GM12878 (cell line): ENCODE results near the gene PXMP4. TPM values are rescaled to one million over a fixed set of nuclear protein-coding genes. Genes with fewer than 3 reads are reported as not detected.
A peak's percentile ranks its signal among the peaks of the same experiment; 100 is the strongest.

Experiments
- ATAC-seq: fragments of 200-7000 bp; cut with Tn5 transposase; 3 replicates; pipeline ENCODE4 v1.9.1; 2020; ENCODE audit warnings: mild to moderate bottlenecking, moderate library complexity
- BruUV-seq: library from RNA; stranded (reverse); fragments of 400-500 nt; replicated peaks from 2 replicates; lab custom pipeline; 2021; lab: Mats Ljungman, UMichigan
- CTCF ChIA-PET: fragments of 300-600 bp; sonication (Branson Sonifier 250); formaldehyde crosslinking; extraction: SDS; loops from one replicate; lab custom pipeline; 2021; ENCODE audit warnings: inconsistent platforms; lab: Yijun Ruan, JAX
- POLR2A ChIA-PET: fragments of 350-600 bp; formaldehyde crosslinking; extraction: SDS; loops from one replicate; lab custom pipeline; 2021; ENCODE audit warnings: inconsistent platforms; lab: Charles Lee
- RAD21 ChIA-PET: fragments of 300-600 bp; sonication (Branson Sonifier 250); formaldehyde crosslinking; loops from one replicate; lab custom pipeline; 2023; ENCODE audit warnings: antibody characterized with exemption; ENCODE audit not compliant: unreplicated experiment; lab: Charles Lee
- SMC1A ChIA-PET: fragments of 300-600 bp; sonication (Branson Sonifier 250); formaldehyde crosslinking; loops from one replicate; lab custom pipeline; 2023; ENCODE audit not compliant: unreplicated experiment, uncharacterized antibody; lab: Charles Lee
- DNase-seq: peaks from one replicate; pipeline ENCODE4 v3.0.0-alpha.2; 2011; ENCODE audit warnings: low read depth, low spot score
- FAIRE-seq: peaks from 3 replicates; lab custom pipeline; 2011; peaks lifted over from hg19 to GRCh38; lab: Jason Lieb, UNC
- H2AFZ ChIP-seq: 2 replicates; pipeline ENCODE4 v1.6.0; 2011; ENCODE audit warnings: low read depth, low read length, control low read depth; ENCODE audit not compliant: control insufficient read depth
- H3K27ac ChIP-seq: 2 replicates; pipeline ENCODE4 v1.5.1; 2011; ENCODE audit warnings: control low read depth; ENCODE audit not compliant: control insufficient read depth, insufficient read depth
- H3K27me3 ChIP-seq, 2 experiments: replicated peaks in 1 of 2; 2 replicates each; pipeline versions ENCODE4 v1.6.0 to v1.6.1; 2011; ENCODE audit warnings: low read length in 1 of 2; ENCODE audit not compliant: control insufficient read depth in 2 of 2, insufficient read depth in 2 of 2
- H3K36me3 ChIP-seq, 2 experiments: 2 replicates each; pipeline ENCODE4 v1.5.1; 2011; ENCODE audit warnings: low read length in 1 of 2; ENCODE audit not compliant: control insufficient read depth in 2 of 2, insufficient read depth in 2 of 2
- H3K4me1 ChIP-seq: 2 replicates; pipeline ENCODE4 v1.6.1; 2011; ENCODE audit warnings: mild to moderate bottlenecking, low read length, moderate library complexity, mixed read lengths; ENCODE audit not compliant: control insufficient read depth, insufficient read depth
- H3K4me2 ChIP-seq: 2 replicates; pipeline ENCODE4 v1.6.0; 2011; ENCODE audit warnings: control low read depth; ENCODE audit not compliant: control insufficient read depth, insufficient read depth
- H3K4me3 ChIP-seq: fragments of 200-600 bp; sonication (generic); 2 replicates; pipeline ENCODE4 v1.5.1; 2016
- H3K79me2 ChIP-seq: 2 replicates; pipeline ENCODE4 v1.6.0; 2011; ENCODE audit warnings: low read length; ENCODE audit not compliant: control insufficient read depth, insufficient read depth
- H3K9ac ChIP-seq: 2 replicates; pipeline ENCODE4 v1.8.0; 2011; ENCODE audit warnings: low read length, control low read depth, mixed read lengths; ENCODE audit not compliant: control insufficient read depth, insufficient read depth
- H3K9me3 ChIP-seq: replicated peaks from 3 replicates; pipeline ENCODE4 v1.5.1; 2011; ENCODE audit warnings: mild to moderate bottlenecking, low read length; ENCODE audit not compliant: control insufficient read depth, insufficient read depth
- H4K20me1 ChIP-seq: 2 replicates; pipeline ENCODE4 v1.6.0; 2011; ENCODE audit not compliant: control insufficient read depth, insufficient read depth
- BCL11A ChIP-seq: IDR thresholded peaks from 2 replicates; pipeline ENCODE4 v1.6.1; 2011; ENCODE audit warnings: low read depth, low read length
- CREB1 ChIP-seq: IDR thresholded peaks from 2 replicates; pipeline ENCODE4 v1.6.1; 2012; ENCODE audit warnings: low read depth, mild to moderate bottlenecking, inconsistent platforms
- DPF2 ChIP-seq: fragments of 450-650 bp; IDR thresholded peaks from 2 replicates; pipeline ENCODE4 v1.6.1; 2017; ENCODE audit warnings: mild to moderate bottlenecking
- GABPA ChIP-seq: IDR thresholded peaks from 2 replicates; pipeline ENCODE4 v1.6.1; 2014; ENCODE audit warnings: antibody characterized with exemption, low read depth, mild to moderate bottlenecking, inconsistent platforms
- LARP7 ChIP-seq: fragments of 450-650 bp; IDR thresholded peaks from 2 replicates; pipeline ENCODE4 v1.6.1; 2017; ENCODE audit warnings: mild to moderate bottlenecking
- MTA3 ChIP-seq: IDR thresholded peaks from 2 replicates; pipeline ENCODE4 v1.6.1; 2012; ENCODE audit warnings: low read length, inconsistent platforms, borderline replicate concordance
- PML ChIP-seq: IDR thresholded peaks from 2 replicates; pipeline ENCODE4 v1.6.1; 2012; ENCODE audit warnings: low read length, inconsistent platforms
- POLR2A ChIP-seq: IDR thresholded peaks from 2 replicates; pipeline ENCODE4 v1.6.1; 2011; ENCODE audit warnings: low read depth, mild to moderate bottlenecking, low read length
- POLR2AphosphoS5 ChIP-seq: IDR thresholded peaks from 2 replicates; pipeline ENCODE4 v1.6.1; 2011; ENCODE audit warnings: mild to moderate bottlenecking, low read length, inconsistent platforms
- RUNX3 ChIP-seq: IDR thresholded peaks from 2 replicates; pipeline ENCODE4 v1.6.1; 2012; ENCODE audit warnings: low read length, inconsistent platforms
- WGBS: methylation state at CpG from one replicate; pipeline ENCODE4 v1.1.6; 2016; ENCODE audit warnings: low lambda C conversion rate; ENCODE audit not compliant: insufficient replicate concordance, insufficient coverage; ENCODE audit errors: missing lambda C conversion rate; 5-methylcytosine and 5-hydroxymethylcytosine counted together
- in situ Hi-C: fragments of 300-500 bp; cut with MboI; formaldehyde crosslinking; loops from 9 replicates; pipeline ENCODE4 v1.14.3; 2018; ENCODE audit warnings: mixed read lengths
- intact Hi-C: fragments of 100-400 bp; cut with micrococcal nuclease; formaldehyde crosslinking; loops from one replicate; pipeline ENCODE4 v1.14.2; 2022; ENCODE audit not compliant: unreplicated experiment
- polyA plus RNA-seq, 11 experiments: library from polyadenylated mRNA; depleted of rRNA in 4 of 11; unstranded in 6 of 11; stranded (reverse) in 5 of 11; fragments of >200 nt; fragmentation: Nextera tagmentation in 4 of 11; fragmentation: Illumina TruSeq in 1 of 11; extraction: Ambion mirVana in 4 of 11; extraction: Trizol in 1 of 11; gene quantifications; 1 replicate in 1 of 11; 2 replicates in 10 of 11; pipeline versions ENCODE4 v1.2.1 to v1.2.3, GENCODE V29; 2011 to 2016; ENCODE audit warnings: inconsistent platforms in 2 of 11, missing spikeins in 2 of 11, low read depth in 1 of 11
- total RNA-seq, 4 experiments: library from RNA; depleted of rRNA in 3 of 4; stranded (reverse); fragments of >200 nt in 3 of 4; fragmentation: Illumina TruSeq in 1 of 4; extraction: Trizol in 1 of 4; gene quantifications; 2 replicates each; pipeline versions ENCODE4 v1.2.1 to v1.2.3, GENCODE V29; 2013 to 2021
- TF ChIP-seq, protein P1 (sequence below): fragments of 450-650 bp; conservative IDR thresholded peaks from 2 replicates; pipeline ENCODE4 v1.6.1; 2017; ENCODE audit warnings: mild to moderate bottlenecking, moderate library complexity

The PXMP4 gene
- total and polyA plus RNA-seq, 10 of the 15 experiments (the other 5 are each of a cell fraction or from before 2014, with no cell fraction given), result 3.6 to 19.2 (median 8.6) TPM

DNA sequence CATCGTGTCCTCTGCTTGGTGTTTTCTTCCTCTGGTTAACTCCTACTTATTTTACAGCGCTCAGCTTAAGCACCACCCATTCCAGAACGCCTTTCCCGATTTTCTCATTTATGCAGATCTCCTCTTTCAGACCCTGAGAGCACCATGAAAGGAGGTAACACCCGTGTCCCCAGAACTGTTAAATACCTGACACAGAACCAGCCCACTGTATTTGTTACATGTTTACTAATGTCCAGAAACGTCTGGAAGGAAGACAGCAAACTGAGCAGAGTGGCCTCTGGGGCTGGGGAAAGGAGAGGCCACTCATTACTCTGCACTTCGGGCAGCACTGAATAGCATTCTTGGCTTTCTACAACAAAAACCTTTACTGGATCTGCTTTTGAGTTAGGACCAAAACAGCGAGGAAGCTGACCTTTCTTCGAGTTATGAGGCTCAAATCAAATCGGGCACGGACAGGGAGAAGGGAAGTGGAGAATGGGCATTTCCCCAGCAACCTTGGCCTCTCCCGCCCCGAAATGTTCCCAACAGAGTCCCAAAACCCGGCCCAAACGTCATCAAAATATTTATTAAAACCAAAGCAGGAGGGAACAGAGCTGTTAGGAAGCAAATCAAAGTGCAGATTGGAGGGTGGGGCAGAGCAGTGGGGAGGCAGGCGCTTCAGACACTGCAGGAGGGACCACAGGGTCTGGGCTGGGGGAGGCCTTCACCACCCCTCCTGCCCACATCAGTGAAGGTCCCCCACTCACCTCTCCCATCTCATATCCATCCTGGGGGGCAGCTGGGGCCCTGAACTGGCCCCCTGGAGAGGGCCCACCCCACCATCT, 44.8 kb downstream of the PXMP4 start:
- intact Hi-C loops (no loop called here), in situ Hi-C loops (no loop called here)
- H3K4me2 ChIP-seq, result peak overlapping the region; percentile 64
- POLR2A ChIA-PET, result no interaction called here
- H3K9me3 ChIP-seq, result no peaks in the 10 kb centered on the region
- no peaks in the 10 kb centered on the region for H3K27me3 ChIP-seq
- H3K79me2 ChIP-seq, result peaks cover 3% of the 10 kb centered on the region
- no peak overlapping the region for H3K9ac ChIP-seq
- H3K27ac ChIP-seq, result no peak overlapping the region
- TF ChIP-seq CREB1 (no peak), PML (0 out of 2 replicates have a peak, but pooled peaks have one; percentile 16)
- peak overlapping the region; percentile 82; the same call in 1 of the 2 replicates for H2AFZ ChIP-seq
- DNase-seq, result no peak
- SMC1A ChIA-PET, result interaction anchor here (1.4 kb wide), 1 partner anchor 13 kb away, joined by 5 read pairs; no protein-coding TSS in a partner anchor
- no peak for FAIRE-seq
- peaks cover 22% of the 10 kb centered on the region for H3K4me1 ChIP-seq
- 85% methylated on average over 16 of the region's 16 CpGs for WGBS
- RAD21 ChIA-PET, result interaction anchor here (2.2 kb wide), 1 partner anchor 9 kb away, joined by 6 read pairs; the partner anchor contains the start of gene ACTL10
- BruUV-seq, result no TSS peak
- H4K20me1 ChIP-seq, result no peaks in the 10 kb centered on the region
- CTCF ChIA-PET, result interaction anchor here (0.7 to 0.8 kb wide), 2 partner anchors 9 to 218 kb away, joined by 3 read pairs; partner anchors contain the start of gene ACTL10
- H3K36me3 ChIP-seq, result peaks cover 0 to 5% of the 10 kb centered on the region in 2 experiments; a peak in 3 of 4 replicates
- no peak overlapping the region for H3K4me3 ChIP-seq
- ATAC-seq, result no peak

DNA sequence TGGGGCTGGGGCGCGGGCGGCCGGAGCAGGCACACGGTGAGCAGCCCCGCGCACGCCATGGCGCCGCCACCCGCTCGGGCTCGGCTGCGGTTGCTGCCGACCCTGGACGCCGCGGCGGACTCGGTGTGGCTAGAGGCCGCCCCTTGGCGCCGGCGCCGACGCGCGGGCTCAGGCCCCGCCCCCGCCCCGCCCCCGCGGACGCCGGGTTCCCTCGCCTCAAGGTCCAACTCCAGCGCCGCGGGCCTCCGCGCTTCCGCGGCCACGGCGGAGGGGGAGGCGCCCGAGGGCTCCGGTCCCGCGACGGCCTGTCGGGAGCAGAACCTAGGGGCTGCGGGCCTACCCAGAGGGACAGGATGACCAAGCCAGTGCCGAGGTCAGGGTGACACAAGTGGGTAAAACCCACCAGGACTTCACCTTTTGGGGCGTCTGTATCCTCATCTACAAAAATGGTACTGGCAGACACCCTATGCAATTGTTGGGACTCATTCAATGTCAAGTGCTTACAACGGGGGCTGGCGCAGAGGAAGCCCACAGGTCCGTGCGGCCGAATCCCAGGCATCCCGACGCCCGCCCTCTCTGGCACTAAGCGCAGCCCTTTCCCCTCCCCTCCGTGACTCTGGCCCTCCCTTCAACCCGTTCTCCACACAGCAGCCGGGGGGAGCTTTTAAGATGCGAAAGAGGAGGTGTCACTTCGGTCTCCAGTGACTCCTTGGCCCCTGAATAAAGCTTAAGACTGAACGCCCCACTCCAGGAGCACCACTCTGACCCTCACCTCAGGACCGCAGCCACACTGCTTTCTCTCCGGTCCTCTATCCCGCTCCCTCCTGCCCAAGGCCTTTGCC, 45.6 kb downstream of the PXMP4 start, which contains the start of gene NECAB3:
NECAB3 (minus strand) TSS at position 135 of the 842 bp plus-strand sequence; CDS start at position 59, 76 bp downstream.
- no TSS peak for BruUV-seq
- peak within 1 kb of the TSS; percentile 82 for H2AFZ ChIP-seq
- RAD21 ChIA-PET, result interaction anchor here (2.2 kb wide), 1 partner anchor 8 kb away, joined by 6 read pairs; the partner anchor contains the start of gene ACTL10
- WGBS, result 17% methylated on average over 68 of the region's 73 CpGs
- intact Hi-C loops (no loop called here), in situ Hi-C loops (no loop called here)
- H3K9ac ChIP-seq, result peak within 1 kb of the TSS; percentile 61
- peak within 1 kb of the TSS; percentile 64 for H3K4me2 ChIP-seq
- SMC1A ChIA-PET, result interaction anchor here (1.4 kb wide), 1 partner anchor 14 kb away, joined by 5 read pairs; no protein-coding TSS in a partner anchor
- POLR2A ChIA-PET, result no interaction called here
- ATAC-seq, result peak; percentile 90
- FAIRE-seq, result no peak
- no peaks in the 10 kb centered on the region for H3K9me3 ChIP-seq
- H3K27ac ChIP-seq, result peak within 1 kb of the TSS; percentile 46; the same call in 1 of the 2 replicates
- no peak for DNase-seq
- peaks cover 0 to 1% of the 10 kb centered on the region in 2 experiments; a peak in 3 of 4 replicates for H3K36me3 ChIP-seq
- H3K4me1 ChIP-seq, result peaks cover 14% of the 10 kb centered on the region
- H3K4me3 ChIP-seq, result peak within 1 kb of the TSS; percentile 79
- H4K20me1 ChIP-seq, result no peaks in the 10 kb centered on the region
- no peaks in the 10 kb centered on the region for H3K79me2 ChIP-seq
- H3K27me3 ChIP-seq, result no peaks in the 10 kb centered on the region
- CTCF ChIA-PET, result interaction anchor here (0.7 to 0.8 kb wide), 2 partner anchors 8 to 217 kb away, joined by 3 read pairs; partner anchors contain the start of gene ACTL10
- TF ChIP-seq POLR2AphosphoS5 (no peak; the same call in 1 of the 2 replicates), RUNX3 (peak; percentile 29; the same call in 1 of the 2 replicates), POLR2A (peak; percentile 56), MTA3 (0 out of 2 replicates have a peak, but pooled peaks have one; percentile 58), BCL11A (no peak), LARP7 (0 out of 2 replicates have a peak, but pooled peaks have one; percentile 32), GABPA (no peak), DPF2 (0 out of 2 replicates have a peak, but pooled peaks have one; percentile 49)
- TF ChIP-seq, protein P1, sequence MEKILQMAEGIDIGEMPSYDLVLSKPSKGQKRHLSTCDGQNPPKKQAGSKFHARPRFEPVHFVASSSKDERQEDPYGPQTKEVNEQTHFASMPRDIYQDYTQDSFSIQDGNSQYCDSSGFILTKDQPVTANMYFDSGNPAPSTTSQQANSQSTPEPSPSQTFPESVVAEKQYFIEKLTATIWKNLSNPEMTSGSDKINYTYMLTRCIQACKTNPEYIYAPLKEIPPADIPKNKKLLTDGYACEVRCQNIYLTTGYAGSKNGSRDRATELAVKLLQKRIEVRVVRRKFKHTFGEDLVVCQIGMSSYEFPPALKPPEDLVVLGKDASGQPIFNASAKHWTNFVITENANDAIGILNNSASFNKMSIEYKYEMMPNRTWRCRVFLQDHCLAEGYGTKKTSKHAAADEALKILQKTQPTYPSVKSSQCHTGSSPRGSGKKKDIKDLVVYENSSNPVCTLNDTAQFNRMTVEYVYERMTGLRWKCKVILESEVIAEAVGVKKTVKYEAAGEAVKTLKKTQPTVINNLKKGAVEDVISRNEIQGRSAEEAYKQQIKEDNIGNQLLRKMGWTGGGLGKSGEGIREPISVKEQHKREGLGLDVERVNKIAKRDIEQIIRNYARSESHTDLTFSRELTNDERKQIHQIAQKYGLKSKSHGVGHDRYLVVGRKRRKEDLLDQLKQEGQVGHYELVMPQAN, result 0 out of 2 replicates have a peak, but pooled peaks have one; percentile 45
